Hair follicle dermal papilla cell (primary cell): ENCODE measurements around the gene STAC2. TPM values are rescaled to one million over a fixed set of nuclear protein-coding genes. Genes with fewer than 3 reads are reported as not detected.

ENCODE experiments used
- total RNA-seq: library from RNA; depleted of rRNA; stranded (reverse); fragments of >200 nt; gene quantifications from 2 replicates; pipeline ENCODE4 v1.2.3, GENCODE V29; 2012

STAC2 gene, protein sequence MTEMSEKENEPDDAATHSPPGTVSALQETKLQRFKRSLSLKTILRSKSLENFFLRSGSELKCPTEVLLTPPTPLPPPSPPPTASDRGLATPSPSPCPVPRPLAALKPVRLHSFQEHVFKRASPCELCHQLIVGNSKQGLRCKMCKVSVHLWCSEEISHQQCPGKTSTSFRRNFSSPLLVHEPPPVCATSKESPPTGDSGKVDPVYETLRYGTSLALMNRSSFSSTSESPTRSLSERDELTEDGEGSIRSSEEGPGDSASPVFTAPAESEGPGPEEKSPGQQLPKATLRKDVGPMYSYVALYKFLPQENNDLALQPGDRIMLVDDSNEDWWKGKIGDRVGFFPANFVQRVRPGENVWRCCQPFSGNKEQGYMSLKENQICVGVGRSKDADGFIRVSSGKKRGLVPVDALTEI
- 0.12 and 0.16 TPM in 2 replicates for total RNA-seq

DNA sequence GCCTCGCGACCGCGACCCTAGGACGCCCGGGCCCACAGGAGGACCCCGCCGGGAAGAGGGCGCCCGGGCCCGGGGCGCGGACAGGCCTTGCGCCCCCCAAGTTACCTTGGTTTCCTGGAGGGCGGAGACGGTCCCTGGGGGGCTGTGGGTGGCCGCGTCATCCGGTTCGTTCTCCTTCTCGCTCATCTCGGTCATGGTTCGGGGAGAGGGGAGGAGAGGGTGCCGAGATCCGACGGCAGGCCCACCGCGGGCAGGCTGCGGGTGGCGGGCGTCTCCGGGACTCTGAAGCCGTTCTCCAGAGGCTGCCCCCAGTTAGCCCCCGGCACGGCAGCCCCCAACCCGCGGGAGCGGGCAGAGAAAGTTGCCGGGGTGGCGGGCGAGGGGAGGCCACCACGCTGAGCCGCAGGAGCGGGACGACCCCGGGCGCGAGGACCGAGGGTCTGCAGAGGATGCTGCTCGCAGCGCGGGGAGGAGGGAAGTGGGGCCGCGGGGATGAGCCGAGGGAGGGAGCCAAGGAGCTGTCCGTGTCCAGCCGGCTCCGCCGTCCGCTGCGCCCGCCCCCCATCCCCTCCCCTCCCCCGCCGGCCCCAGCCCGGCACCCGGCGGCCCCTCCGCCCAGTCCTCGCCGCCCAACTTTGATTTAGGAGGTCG is at the start of gene STAC2:
STAC2 (minus strand) TSS at position 638 of the 651 bp plus-strand sequence; CDS start at position 195, 443 bp downstream.

DNA sequence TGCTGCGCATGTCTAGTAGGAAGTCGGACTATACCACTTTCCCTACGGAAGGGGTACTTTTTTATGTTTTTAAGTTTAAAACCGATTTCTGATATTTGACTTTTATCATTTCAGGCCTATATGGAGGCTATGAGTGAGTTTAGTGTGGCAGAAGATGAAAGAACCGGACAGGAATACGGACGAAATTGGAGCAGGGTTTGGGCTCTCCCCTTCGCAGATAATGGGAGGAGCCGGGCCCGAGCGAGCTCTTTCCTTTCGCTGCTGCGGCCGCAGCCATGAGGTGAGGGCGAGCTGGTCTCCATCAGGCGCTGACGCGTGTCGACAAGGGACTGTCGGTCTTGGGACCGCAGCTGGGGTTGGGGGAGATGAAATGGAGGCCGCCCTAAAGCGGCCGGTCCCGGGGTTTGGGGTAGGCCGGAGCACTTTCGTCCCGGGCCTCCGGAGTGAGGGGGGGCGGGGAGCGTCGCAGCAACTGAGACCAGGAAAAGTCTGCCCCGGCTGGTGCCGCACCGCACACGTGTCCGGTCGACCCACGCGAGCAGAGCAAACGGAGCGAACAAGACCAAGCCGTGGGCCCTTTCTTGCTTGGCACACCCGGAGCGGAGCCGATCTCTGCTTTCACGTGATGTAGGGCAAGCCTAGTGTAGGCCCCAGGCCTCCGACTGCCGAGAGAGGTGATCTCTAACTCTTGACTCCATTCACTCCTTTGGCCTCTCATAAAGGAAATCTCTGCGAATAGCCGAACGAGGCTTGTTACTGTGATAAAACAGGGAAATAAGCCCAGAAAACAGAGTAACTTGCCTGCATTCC is 25.5 kb downstream of the STAC2 start, which contains the start of gene RPL19:
RPL19 (plus strand) TSS at position 214 of the 810 bp plus-strand sequence; CDS start at position 276, 62 bp downstream.

DNA sequence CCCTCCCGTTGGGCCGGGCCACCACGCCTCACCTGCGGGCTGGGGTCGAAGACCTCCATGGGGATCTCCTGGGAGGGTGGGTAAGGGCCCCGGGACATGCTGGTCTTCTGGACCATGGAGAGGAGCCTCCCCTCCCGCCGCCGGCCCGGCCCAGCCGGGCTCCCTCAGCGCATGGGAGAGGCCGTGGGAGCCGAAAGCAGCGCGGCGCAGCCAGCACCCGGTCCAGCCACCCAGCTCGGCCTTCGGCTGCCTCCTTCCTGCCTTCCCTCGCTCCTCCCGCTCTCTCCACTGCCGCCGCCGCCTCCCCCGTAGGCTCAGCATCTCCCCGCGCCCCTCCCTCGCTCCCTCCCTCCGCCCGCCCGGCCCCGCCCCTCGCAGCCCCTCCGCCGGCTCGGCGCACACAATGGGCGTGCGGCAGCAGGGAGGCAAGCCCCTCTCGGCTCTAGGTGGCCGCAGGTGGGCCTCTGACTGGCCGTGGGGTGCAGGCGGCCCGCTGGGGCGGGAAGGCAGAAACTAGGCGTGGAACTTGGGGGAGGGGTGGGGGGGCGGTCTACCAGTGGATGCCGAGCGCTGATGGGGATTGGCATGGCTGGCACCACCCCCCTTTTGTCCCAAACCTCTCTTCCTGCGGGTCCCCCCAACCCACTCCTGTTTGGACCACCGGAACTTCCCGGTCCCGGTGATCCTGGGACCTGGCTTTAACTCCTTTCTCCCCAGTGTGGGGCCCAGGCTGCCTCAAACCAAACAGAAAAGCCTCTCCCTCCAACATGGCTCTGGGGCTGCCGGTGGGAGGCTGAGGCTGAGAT is 28.2 kb downstream of the STAC2 start, which contains the start of gene CACNB1:
CACNB1 (minus strand) TSS at position 290 of the 806 bp plus-strand sequence; CDS start at position 116, 174 bp downstream.

DNA sequence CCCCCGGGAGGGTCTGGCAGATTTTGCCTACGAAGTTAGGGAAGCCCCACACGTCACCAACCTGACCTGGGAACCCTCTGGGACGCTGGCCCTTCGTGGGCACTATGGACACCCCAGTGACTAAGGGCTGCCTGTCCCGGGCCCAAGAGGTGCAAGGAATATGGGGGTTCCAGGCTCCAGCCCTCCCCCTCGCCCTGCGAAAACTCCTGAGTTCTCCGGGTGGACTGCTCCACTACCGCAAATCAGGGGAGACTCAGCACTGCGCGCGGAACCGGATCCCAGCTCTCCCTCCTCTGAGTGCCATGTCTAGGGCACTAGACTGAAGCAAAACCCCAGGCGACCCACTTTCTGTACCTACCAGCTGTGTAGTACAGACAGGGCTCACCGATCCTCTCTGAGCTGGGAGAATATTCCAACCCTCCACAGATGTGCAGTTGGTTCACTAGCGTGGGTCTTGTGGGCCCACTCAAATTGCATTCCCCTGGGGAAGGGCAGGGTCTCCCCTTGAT is 59.9 kb downstream of the STAC2 start, which contains the start of gene ARL5C:
ARL5C (minus strand) TSS at position 321 of the 509 bp plus-strand sequence. CDS start 401 bp downstream, outside the sequence.

Other genes with a start within 250 kb of the STAC2 start
- gene PLXDC1, start 74.3 kb downstream of the STAC2 start, total RNA-seq = 15.2 and 33.3 TPM in 2 replicates
- gene ARL5C, start 59.8 kb downstream of the STAC2 start, total RNA-seq = not detected in 2 replicates
- 14.0 and 15.5 TPM in 2 replicates for gene CACNB1, start 28.3 kb downstream of the STAC2 start, total RNA-seq
- 1,008 and 1,304 TPM in 2 replicates for gene RPL19, start 25.7 kb downstream of the STAC2 start, total RNA-seq
- gene FBXL20, start 175.7 kb upstream of the STAC2 start, total RNA-seq = 12.9 and 19.3 TPM in 2 replicates
- 27.7 and 32.8 TPM in 2 replicates for gene MED1, start 225.3 kb upstream of the STAC2 start, total RNA-seq
- gene CDK12, start 235.5 kb upstream of the STAC2 start, total RNA-seq = 50.0 and 50.9 TPM in 2 replicates